Activated CD4-positive, alpha-beta T cell treated with anti-CD3 and anti-CD28 coated beads, Interleukin-2, amount 50 U/mL, for 16 hours (primary cell): Measurements from ENCODE around the gene TBC1D1.

ENCODE experiments used
- DNase-seq: peaks from one replicate; pipeline ENCODE4 v3.0.0-alpha.2; 2020

The TBC1D1 gene

GRCh38 chr4:38058151-38058550, 167.3 kb downstream of the TBC1D1 start:
- DNase-seq, result no peak

GRCh38 chr4:38060829-38061431, 170.0 kb downstream of the TBC1D1 start:
- DNase-seq, result no peak

- DNase-seq, result peak; percentile 74
Observed at GRCh38 chr4:38062088-38062775, 171.3 kb downstream of the TBC1D1 start.

- DNase-seq, result no peak
Observed at GRCh38 chr4:38062776-38063097, 171.9 kb downstream of the TBC1D1 start.

- no peak for DNase-seq
Observed at GRCh38 chr4:38065176-38065575, 174.3 kb downstream of the TBC1D1 start.

- DNase-seq, result no peak
Observed at GRCh38 chr4:38065900-38066299, 175.0 kb downstream of the TBC1D1 start.

GRCh38 chr4:38067499-38067898, 176.6 kb downstream of the TBC1D1 start:
- no peak for DNase-seq

GRCh38 chr4:38068107-38068506, 177.2 kb downstream of the TBC1D1 start:
- DNase-seq, result no peak

- peak; percentile 47 for DNase-seq
Observed at GRCh38 chr4:38069271-38069760, 178.4 kb downstream of the TBC1D1 start.

- no peak for DNase-seq
Observed at GRCh38 chr4:38071801-38072431, 181.0 kb downstream of the TBC1D1 start.

- DNase-seq, result peak; percentile 16
Observed at GRCh38 chr4:38072578-38072977, 181.7 kb downstream of the TBC1D1 start.

GRCh38 chr4:38073596-38074234, 182.8 kb downstream of the TBC1D1 start:
- no peak for DNase-seq

GRCh38 chr4:38075370-38076152, 184.7 kb downstream of the TBC1D1 start:
- DNase-seq, result no peak

- DNase-seq, result no peak
Observed at GRCh38 chr4:38076153-38076669, 185.3 kb downstream of the TBC1D1 start.

- DNase-seq, result no peak
Observed at GRCh38 chr4:38077791-38078489, 187.1 kb downstream of the TBC1D1 start.

- no peak for DNase-seq
Observed at GRCh38 chr4:38078590-38079421, 187.9 kb downstream of the TBC1D1 start.

GRCh38 chr4:38080061-38080974, 189.4 kb downstream of the TBC1D1 start:
- no peak for DNase-seq

GRCh38 chr4:38082021-38082420, 191.1 kb downstream of the TBC1D1 start:
- no peak for DNase-seq

GRCh38 chr4:38082424-38083385, 191.8 kb downstream of the TBC1D1 start:
- DNase-seq, result no peak
